Measurements from ENCODE around the gene SERPING1.

Gene SERPING1

DNA sequence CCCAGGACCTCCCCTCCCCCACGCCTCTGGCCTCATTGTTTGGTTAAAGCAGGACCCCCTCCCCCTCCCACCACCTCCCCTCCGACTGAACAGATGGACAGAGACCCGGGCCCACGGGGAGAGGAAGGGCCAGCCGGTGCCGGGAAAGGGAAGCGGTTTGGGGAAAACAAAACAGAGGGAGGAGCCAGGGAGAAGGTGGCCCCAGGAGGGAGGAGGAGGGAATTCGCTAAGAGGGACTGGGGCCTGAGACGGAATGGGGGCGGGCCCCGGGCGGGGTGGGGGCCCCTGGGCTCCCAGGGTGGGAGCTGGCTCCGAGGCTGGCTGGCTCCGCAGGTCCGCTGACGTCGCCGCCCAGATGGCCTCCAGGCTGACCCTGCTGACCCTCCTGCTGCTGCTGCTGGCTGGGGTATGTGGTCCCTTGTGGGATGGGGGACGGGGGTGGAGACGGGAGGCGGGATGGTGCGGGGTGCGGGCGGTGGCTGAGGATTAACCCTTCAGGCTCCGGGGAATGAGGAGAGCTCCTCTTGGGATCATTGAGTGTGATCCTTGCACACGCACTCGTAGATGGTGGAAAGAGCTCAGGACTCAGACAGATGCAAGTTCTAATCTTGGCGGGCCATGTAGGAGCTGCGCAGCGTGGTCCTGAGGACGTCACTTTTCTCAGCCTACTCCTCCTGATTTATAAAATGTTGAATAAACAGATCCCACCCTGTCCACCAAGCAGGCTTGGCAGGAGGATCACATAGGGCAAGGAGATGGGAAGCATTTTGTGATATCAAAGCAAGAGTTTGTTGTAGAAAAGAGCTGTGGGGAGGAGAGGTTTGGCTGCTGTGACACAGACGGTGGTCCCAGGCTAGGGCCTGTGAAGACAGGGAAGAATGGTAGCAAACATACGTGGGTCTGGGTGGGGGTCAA, 688 bp downstream of the SERPING1 start:
- peak; percentile 14 to 23 for DNase-seq

DNA sequence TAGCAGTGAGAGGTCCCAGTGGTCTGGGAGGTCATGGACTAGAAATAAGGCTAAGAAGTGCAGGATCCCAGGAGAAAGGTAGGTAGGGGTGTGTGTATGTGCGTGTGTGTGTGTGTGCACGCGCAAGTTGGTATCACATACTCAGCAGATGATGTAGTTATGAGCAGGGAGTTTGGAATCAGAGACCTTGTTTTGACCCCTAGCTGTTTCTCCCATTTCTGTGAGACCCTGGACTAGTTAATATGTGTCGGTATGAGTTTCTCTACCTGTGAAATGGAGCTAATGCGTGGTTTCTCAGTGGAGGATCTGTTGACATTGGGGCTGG, 1.3 kb downstream of the SERPING1 start:
- DNase-seq = no peak

DNA sequence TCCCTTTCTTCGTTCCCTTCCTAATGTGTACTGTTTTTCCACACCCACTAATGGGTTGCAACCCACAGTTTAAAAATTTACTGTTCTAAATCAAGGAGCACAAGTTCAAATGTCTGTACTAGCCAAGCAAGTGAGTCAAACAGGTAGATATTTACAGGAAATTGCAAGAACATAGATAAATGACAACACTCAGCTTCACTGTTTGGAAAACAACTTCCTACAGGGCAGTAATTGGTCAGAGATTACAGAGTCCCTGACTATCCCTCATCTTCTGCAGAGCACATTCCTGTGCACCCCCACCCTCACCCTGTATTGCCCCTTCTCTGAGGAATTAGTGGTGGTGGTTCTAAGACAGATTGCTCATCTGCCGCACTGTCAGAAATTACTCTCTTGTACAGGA, 1.9 kb downstream of the SERPING1 start:
- no peak for DNase-seq

DNA sequence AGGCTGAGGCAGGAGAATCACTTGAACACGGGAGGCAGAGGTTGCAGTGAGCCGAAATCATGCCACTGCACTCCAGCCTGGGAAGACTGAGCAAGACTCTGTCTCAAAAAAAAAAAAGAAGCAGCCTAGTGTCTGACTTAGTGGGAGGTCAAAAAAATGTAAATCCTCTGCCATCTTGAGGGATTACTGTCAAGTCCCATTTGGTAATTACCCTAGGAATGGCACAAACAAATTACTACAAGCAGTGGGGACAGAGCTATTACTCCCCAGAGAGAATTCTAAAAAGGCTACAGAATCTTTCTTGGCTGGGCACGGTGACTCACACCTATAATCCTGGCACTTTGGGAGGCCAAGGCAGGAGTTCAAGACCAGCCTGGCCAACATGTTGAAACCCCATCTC, 3.8 kb downstream of the SERPING1 start:
- DNase-seq = no peak

DNA sequence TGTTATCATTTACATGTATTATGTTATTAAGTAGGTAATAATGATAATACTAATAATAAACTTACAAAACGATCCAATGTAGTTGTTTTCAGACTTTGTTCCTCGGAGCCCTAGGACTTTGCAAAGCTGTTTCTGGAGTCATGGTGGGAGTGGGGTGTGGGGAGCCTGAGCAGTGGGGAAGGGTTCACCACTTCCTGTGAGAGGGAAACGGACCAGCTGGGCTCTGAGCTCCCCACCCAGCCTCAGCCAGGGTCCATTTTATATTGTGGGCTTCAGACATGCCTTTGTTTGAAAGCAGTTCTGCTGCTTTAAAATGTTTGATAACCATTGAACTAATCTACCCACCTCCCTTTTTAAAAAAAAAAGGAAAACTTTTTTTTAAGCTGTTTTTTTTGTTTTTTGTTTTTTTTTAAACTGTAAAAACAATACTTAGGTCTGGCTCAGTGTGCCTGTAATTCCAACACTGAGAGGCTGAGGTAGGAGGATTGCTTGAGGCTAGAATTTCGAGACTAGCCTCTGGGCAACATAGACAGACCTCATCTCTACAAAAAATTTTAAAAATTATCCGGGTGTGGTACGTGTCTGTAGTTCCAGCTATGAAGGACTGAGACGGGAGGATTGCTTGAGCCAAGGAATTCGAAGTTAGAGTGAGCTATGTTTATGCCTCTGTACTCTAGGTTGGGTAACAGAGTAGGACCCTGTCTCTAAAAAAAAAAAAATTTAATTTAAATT, 7.0 kb downstream of the SERPING1 start:
- no peak for DNase-seq

DNA sequence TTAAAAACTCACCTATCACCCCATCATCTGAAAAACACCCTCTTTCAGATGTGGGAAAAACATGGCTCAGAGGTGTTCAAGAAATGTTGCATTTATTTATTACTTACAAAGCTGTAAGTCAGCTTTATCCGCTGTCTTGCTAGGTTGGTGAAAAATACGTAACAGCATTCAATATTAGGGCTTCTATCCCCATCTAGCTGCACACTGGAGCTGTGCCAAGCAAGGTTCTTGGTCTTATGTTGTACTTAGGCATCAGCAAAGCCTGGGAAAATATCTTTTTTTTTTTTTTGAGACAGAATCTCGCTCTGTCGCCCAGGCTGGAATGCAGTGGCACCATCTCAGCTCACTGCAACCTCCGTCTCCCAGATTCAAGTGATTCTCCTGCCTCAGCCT, 7.5 kb downstream of the SERPING1 start:
- DNase-seq = no peak

DNA sequence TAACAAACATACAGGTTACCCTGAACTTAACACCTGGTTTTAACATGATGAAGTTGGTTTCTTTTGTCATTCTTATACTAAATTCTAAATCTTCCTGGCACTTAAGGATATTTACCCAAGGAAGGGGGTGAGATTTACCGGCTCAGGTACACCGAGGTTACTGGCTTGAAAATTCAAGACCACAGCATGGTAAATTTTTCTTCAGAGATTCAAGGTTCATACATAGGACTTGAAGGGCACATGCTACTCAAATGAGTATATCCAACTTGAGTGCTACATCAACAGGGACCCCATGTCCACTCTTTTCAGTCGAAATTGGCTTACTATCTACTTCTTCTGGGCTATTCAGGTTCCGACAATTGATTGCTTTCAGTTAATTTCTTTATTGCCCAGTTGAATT, 12.7 kb downstream of the SERPING1 start:
- DNase-seq = no peak

DNA sequence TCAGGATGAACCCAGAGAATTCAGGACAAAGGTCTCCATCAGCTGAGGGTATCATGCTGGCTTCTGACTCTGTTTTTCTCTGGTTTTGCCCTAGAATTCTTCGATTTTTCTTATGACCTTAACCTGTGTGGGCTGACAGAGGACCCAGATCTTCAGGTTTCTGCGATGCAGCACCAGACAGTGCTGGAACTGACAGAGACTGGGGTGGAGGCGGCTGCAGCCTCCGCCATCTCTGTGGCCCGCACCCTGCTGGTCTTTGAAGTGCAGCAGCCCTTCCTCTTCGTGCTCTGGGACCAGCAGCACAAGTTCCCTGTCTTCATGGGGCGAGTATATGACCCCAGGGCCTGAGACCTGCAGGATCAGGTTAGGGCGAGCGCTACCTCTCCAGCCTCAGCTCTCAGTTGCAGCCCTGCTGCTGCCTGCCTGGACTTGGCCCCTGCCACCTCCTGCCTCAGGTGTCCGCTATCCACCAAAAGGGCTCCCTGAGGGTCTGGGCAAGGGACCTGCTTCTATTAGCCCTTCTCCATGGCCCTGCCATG, 16.8 kb downstream of the SERPING1 start:
- DNase-seq = no peak

DNA sequence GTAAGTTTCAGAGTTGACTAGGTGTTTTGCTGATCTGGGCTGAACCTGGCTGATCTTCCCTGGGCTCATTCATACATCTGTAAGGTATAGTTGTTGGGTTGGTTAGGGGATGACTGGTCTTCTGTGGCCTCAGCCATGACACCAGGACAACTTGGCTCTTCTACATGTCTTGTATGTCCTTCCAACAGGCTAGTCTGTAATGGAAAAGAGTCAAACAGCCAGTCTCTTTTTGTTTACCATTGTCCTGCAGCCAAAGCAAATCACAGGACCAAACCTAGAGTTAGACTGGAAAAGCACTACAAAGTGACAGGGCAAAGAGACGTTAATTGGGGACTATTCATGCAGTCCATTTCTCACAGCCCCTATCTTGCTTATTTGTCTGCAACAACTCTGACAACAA, 17.8 kb downstream of the SERPING1 start:
- no peak for DNase-seq

DNA sequence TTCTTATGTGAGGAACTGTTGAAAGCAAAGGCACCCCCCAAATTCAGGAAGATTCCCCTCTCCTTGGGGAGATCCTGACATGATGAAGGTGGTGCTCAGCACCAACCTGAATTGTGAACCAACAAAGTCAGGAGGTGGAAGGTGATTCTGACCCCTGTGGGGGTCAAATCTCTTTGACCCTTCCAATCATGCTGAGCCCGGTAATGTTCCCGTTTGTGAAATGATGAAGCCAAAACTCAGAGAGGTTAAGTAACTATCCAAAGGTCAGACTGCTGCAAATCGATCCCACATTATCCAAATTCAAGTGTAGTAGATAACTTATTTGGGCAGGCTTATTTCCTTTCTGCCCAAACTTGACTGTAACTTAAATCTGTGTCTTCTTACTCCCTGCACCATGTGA, 19.1 kb downstream of the SERPING1 start:
- DNase-seq = no peak

DNA sequence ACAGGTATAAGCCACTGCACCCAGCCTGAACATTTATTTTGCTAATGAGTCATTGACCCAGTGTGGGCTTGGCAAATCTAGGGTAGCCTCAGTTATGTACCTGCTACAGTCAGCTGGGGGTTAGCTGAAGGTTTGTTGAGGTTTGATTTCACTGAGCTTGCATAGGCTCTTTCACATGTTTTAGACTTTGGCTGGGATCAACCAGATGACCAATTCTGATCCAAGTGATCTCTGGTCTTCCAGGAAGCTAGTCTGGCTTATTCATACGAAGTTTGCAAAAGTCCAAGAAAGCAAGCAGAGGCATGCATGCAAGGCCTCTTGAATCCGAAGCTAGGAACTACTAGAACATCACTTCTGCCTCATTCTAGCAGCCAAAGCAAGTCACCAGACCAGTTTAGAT, 21.0 kb downstream of the SERPING1 start:
- DNase-seq = no peak

DNA sequence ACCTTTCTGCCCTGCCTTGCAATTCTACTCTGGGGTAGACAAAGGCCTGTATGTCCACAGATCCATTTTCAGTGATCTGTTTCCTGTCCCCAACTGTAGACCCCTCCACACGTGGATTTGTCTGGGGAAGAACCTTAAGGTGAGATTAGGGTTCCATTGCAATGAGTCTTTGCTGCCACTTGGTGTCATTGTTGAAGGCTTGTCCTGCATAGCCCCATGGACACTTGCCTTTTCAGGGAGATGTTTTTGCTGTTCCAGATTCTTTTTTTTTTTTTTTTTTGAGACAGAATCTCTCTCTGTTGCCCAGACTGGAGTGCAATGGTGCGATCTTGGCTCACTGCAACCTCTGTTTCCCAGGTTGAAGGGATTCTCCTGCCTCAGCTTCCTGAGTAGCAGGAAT, 21.8 kb downstream of the SERPING1 start:
- DNase-seq = no peak

DNA sequence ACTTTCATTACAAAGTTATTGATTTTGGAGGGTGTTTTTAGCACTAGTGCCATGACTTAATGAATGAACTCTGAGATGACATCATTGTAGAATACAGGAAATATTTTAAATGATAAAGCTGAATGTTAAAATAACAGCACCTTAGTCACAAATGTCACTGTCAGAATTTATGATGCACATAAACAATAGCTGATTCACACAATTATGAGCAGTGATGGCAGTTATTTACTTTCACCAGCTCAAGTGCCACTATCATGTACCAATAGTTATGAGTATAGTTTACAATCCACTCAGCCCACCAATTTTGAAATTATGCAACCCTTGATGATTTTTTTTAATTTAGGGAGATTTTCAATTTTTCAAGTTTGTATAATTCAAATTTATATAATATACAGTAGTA, 23.0 kb downstream of the SERPING1 start:
- DNase-seq = no peak

DNA sequence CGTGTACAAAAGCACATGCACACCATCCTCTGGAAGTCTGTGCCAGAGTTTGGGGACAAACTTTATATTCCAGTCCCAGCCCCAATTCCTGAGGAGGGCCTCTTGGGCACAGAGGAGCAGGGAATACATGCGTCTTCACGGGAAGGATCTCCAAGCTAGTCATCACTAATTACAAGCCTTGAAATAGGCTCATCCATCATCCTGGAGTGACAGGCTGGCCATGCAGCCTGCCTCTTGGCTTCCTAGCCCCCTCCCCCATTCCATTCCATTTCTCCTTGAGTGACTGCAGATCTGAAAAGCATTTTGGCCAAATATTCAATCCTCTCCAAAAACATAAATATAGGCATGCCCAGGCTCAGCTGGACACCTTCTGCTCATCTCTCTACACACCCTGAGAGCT, 24.8 kb downstream of the SERPING1 start:
- no peak for DNase-seq

DNA sequence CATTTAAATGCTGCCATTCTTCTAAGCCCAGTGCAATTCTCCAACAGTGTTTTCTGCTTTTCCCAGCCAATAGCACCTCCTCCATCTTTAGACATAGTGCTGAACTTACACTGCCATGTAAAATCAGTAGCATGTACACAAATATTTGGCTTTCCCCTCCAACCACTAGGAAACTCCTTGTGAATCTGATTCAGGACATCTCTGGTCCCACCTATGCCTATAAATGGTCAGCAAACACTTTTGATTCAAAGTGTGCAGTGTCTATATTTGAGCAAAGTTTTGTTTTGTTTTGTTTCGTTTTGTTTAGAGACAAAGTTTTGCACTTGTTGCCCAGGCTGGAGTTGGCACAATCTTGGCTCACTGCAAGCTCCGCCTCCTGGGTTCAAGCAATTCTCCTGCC, 27.4 kb downstream of the SERPING1 start:
- no peak for DNase-seq

DNA sequence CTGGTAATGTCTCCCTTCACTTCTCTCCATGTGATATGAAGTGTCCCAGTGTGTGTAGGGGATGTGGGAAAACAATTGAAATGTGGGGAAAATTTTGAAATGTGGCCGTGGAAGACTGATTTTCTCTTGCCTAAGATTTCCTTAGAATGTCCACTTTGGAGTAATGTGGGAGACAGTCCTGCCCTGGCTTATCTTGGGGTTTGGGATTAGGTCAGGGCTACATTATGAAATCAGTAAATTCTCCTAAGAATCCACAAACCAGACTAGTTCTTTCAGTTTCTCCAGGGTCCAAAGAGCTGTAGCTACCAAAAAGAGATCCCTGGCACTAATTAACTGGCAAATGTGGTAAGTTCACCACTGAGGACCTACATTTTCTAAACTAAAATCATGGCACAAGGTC, 29.4 kb downstream of the SERPING1 start:
- no peak for DNase-seq

DNA sequence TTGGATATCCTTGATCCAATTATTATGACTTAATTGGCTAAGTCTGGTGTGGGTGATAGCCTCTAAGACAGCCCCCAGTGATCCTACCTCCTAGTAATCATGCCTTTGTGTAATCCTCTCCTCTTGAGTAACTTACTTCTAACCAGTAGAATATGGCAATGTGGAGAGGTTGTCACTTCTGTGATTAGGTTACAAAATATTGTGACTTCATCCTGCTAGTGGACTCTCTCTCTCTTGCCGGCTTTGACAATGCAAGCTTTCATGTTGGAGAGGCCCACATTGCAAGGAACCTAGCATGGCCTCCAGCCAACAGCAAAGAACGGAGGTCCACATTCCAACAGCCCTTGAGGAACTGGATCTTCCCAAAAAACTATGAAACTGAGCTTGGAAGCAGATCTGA, 32.7 kb downstream of the SERPING1 start:
- DNase-seq = no peak

DNA sequence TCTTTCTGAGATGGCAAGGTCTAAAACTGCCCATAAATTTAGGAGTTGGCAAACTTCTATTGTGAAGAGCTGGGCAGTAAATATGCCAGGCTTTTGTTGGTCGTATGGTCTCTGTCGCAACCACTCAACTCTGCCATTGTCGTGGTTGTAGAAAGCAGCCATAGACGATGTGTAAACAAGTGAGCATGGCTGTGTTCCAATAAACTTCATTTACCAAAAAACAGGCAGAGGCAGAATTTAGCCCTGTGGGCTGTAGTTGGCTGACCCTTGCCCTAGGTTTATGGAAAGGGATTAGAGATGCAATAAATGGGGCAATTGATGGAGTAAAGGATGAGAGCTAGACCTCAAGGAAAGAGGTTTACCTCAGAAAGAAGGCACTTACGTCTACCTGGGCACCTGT, 34.6 kb downstream of the SERPING1 start:
- DNase-seq = no peak

DNA sequence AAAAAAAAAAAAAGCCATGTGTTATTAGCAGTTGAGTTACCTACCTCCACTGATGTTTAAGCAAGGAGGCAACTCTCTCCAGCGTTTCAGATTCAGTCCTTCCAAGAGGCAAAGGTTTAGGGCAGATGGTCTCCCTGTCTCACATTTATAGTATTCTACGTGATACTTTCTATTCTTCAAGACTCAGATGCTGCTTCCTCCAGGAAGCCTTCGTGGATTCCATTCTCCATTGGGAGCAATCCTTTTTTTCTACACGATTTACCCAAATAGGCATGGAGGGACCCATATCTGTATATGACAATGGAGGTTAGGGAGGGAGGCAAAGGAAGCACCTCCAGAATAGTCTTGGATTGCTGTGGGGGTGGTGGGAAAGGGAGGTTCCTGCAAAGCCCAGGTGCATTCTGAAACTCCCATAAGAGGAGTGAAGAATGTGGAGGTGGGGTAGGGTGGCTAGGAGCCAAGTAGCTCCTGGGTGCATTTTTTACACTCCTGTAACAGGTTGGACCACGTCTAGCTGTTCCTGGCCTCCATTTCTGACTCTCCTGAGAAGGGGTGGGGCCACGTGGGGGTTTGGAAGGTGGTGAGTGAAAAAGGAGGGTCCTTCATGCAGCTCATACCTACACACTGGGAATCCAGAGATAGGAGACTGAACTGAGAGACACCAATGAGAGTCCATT, 36.0 kb downstream of the SERPING1 start:
- DNase-seq = no peak

DNA sequence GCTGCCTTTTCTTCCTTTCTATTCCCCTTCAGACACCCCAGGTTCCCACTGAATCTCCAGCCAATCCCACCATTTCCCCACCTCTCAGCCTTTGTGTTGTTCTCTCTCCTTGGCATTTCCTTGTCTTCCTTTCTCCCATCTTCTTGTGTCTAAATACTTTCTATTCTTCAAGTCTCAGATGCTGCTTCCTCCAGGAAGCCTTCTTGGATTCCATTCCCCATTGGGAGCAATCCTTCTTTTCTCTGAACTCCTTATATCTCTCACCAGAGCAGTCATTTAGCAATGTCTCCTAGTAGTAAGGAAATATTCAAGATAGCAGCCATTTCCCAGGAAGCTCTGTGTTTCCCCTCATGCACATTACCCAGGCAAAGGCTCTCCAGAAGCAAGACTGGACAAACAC, 36.8 kb downstream of the SERPING1 start:
- no peak for DNase-seq

DNA sequence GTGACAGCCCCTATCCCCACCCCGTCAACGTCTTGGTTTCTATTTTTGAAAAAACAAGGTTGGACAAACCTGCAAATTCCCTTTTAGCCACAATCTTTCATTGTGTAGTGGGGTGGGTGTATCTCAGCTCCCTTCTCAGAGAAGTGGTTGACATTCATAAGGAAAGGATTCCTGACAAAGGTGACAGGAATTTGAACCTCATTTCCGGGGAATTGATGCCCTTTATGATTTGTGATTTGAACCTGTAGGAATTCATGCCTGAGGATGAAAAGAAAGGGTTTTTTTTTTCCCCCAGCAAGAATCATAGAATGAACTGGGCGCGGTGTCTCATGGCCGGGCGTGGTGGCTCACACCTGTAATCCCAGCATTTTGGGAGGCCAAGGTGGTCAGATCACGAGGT, 37.8 kb downstream of the SERPING1 start:
- DNase-seq = no peak

DNA sequence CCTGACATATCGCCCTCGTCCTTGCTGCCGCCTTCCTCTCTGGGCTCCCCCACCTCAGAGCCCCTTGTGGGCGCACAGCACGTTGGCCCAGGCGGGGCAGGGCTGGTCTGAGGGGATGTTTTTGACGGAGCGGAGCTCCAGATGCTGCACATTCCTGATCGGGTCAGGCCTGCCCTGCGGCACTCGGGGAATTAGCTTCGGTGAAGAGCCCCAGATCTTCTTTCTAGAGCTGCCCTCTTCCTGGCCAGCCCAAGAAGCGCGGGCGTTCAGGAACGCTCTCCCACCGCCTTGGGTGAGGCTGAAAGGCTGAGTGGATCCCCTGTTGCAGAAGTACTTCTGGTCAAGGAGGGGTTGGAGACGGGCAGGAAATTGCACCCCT, 40.1 kb downstream of the SERPING1 start:
- DNase-seq = no peak

DNA sequence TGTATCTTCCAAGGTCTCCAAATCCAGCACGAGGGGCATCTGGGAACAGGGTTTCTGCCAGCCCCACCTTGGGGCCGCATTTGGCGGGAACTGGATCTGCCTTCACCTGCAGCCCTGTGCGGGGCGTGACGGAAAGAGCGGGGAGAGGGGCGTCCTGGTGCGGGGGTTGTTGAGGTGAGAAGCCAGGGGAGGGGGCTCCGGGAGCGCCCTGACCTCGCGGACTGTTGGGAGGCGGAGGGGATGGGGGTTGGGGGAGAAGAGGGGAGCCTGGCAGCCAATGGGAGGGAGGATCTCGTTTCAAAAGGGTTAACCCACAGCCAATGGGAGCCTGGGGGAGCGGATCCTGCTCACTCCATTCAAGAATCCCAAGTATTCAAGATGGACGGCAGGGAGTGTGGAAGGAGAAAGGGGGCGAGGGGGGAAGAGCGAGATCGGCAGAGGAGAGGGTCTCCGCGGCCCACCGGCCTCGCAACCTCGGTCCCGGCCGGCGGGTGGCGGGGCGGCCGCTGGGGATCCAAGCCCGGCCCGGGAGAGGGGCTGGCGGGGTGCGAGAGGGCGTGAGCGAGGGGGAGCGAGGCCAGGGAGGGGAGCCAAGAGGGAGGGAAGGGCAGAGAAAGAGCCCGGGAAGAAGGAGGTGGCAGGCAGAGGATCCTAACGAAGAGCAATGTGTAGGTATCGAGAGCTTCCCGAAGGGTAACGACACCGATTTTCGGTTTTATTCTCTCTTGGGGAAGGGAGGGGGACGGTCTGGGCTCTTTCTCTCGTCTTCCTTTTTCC, 40.7 kb downstream of the SERPING1 start:
- DNase-seq = peak; percentile 48 to 66

All from hippocampal formation (tissue), 2 donors.